ENCODE data around the gene DTD1. TPM values are rescaled to one million over a fixed set of nuclear protein-coding genes. Genes with fewer than 3 reads are reported as not detected.
A peak's percentile ranks its signal among the peaks of the same experiment; 100 is the strongest.

Gene DTD1
- total RNA-seq (2021) = 16.6 and 23.8 TPM in 2 replicates
- percentile 52 among the genes with signal in this experiment for Bru-seq, nascent RNA
- BruChase-seq, experiment 1, labeled RNA remaining after a 2-hour chase = percentile 42 among the genes with signal in this experiment
- BruChase-seq, experiment 2, labeled RNA remaining after a 6-hour chase = percentile 47 among the genes with signal in this experiment
- long read RNA-seq, transcript DTD1-201 (6 exons, 1,387 nt) = major isoform, 39 of 41 reads
- long read RNA-seq, partial matches to known transcripts = 2 of 41 reads
- long read RNA-seq, other reads (novel, unspliced or antisense) = 0 of 41 reads

- POLR2A ChIA-PET (ENCODE audit: low non-redundant PET) = no interaction called here
- BruUV-seq (replicated peaks) = no TSS peak
- TF ChIP-seq CTCF (conservative IDR thresholded peaks at IDR 0.05; ENCODE audit: low read depth, low read length) (peak; percentile 64), EZH2 (IDR thresholded peaks at IDR 0.05; ENCODE audit: borderline replicate concordance, low read depth, low read length, poor library complexity, severe bottlenecking) (no peak)
- Histone ChIP-seq H3K4me3 (ENCODE audit: low read depth, low read length, poor library complexity, severe bottlenecking) (peak within 1 kb of the TSS; percentile 85), H3K27ac (ENCODE audit: low read depth, low read length, poor library complexity, severe bottlenecking) (peak within 1 kb of the TSS; percentile 57), H3K4me1 (ENCODE audit: insufficient read depth, low read length, poor library complexity, severe bottlenecking) (no peaks in the 10 kb centered on the region), H3K27me3 (replicated peaks; ENCODE audit: insufficient read depth, low read depth, low read length, poor library complexity) (no peaks in the 10 kb centered on the region), H3K36me3 (ENCODE audit: insufficient read depth, low read length, poor library complexity, severe bottlenecking) (no peaks in the 10 kb centered on the region), H3K9me3 (ENCODE audit: low read depth, low read length, poor library complexity, severe bottlenecking) (peaks cover 5% of the 10 kb centered on the region)
- CTCF ChIA-PET = no interaction called here
- DNase-seq (ENCODE audit: low spot score) = peak; percentile 87
- intact Hi-C loops (cut with micrococcal nuclease; ENCODE audit: unreplicated experiment) = no loop called here
Observed at GRCh38 chr20:18587665-18588573, at the start of gene DTD1. Gene DTD1, plus strand, starts transcription at chr20:18588054. Its CDS starts 19 bp downstream, at chr20:18588073.

- Histone ChIP-seq H3K27ac (ENCODE audit: low read depth, low read length, poor library complexity, severe bottlenecking) (no peak overlapping the region), H3K36me3 (ENCODE audit: insufficient read depth, low read length, poor library complexity, severe bottlenecking) (peaks cover 6% of the 10 kb centered on the region), H3K27me3 (replicated peaks; ENCODE audit: insufficient read depth, low read depth, low read length, poor library complexity) (no peaks in the 10 kb centered on the region), H3K9me3 (ENCODE audit: low read depth, low read length, poor library complexity, severe bottlenecking) (no peaks in the 10 kb centered on the region), H3K4me1 (ENCODE audit: insufficient read depth, low read length, poor library complexity, severe bottlenecking) (no peaks in the 10 kb centered on the region), H3K4me3 (ENCODE audit: low read depth, low read length, poor library complexity, severe bottlenecking) (no peak overlapping the region)
- CTCF ChIA-PET = no interaction called here
- intact Hi-C loops (cut with micrococcal nuclease; ENCODE audit: unreplicated experiment) = no loop called here
- TF ChIP-seq CTCF (conservative IDR thresholded peaks at IDR 0.05; ENCODE audit: low read depth, low read length) = no peak
- no peak for TF ChIP-seq EZH2 (IDR thresholded peaks at IDR 0.05; ENCODE audit: borderline replicate concordance, low read depth, low read length, poor library complexity, severe bottlenecking)
- DNase-seq (ENCODE audit: low spot score) = no peak
- BruUV-seq (replicated peaks) = no TSS peak
- POLR2A ChIA-PET (ENCODE audit: low non-redundant PET) = no interaction called here
Observed at GRCh38 chr20:18541741-18542140, 46.1 kb upstream of the DTD1 start.

GRCh38 chr20:18543216-18543615 is 44.6 kb upstream of the DTD1 start:
- intact Hi-C loops (cut with micrococcal nuclease; ENCODE audit: unreplicated experiment) = no loop called here
- CTCF ChIA-PET = no interaction called here
- no TSS peak for BruUV-seq (replicated peaks)
- H3K9me3 ChIP-seq (ENCODE audit: low read depth, low read length, poor library complexity, severe bottlenecking) = no peaks in the 10 kb centered on the region
- POLR2A ChIA-PET (ENCODE audit: low non-redundant PET) = no interaction called here
- no peaks in the 10 kb centered on the region for H3K27me3 ChIP-seq (replicated peaks; ENCODE audit: insufficient read depth, low read depth, low read length, poor library complexity)
- peaks cover 9% of the 10 kb centered on the region for H3K36me3 ChIP-seq (ENCODE audit: insufficient read depth, low read length, poor library complexity, severe bottlenecking)
- DNase-seq (ENCODE audit: low spot score) = no peak
- H3K27ac ChIP-seq (ENCODE audit: low read depth, low read length, poor library complexity, severe bottlenecking) = no peak overlapping the region
- no peak overlapping the region for H3K4me3 ChIP-seq (ENCODE audit: low read depth, low read length, poor library complexity, severe bottlenecking)
- TF ChIP-seq CTCF (conservative IDR thresholded peaks at IDR 0.05; ENCODE audit: low read depth, low read length) = no peak
- TF ChIP-seq EZH2 (IDR thresholded peaks at IDR 0.05; ENCODE audit: borderline replicate concordance, low read depth, low read length, poor library complexity, severe bottlenecking) = no peak
- H3K4me1 ChIP-seq (ENCODE audit: insufficient read depth, low read length, poor library complexity, severe bottlenecking) = no peaks in the 10 kb centered on the region

All from A673 (cell line).